Measurements from ENCODE around the gene HCFC1R1. TPM values are rescaled to one million over a fixed set of nuclear protein-coding genes. Genes with fewer than 3 reads are reported as not detected.
A peak's percentile ranks its signal among the peaks of the same experiment; 100 is the strongest.

Gene HCFC1R1
- total RNA-seq, 1 experiment from 2014 or later: 76.0 TPM

- peak; percentile 20; the same call in 1 of the 2 replicates for TF ChIP-seq USF1 (CRISPR knock-in tag; IDR thresholded peaks at IDR 0.05)
- TF ChIP-seq FOXP1 (CRISPR knock-in tag; IDR thresholded peaks at IDR 0.05; ENCODE audit: borderline replicate concordance): 0 out of 2 replicates have a peak, but pooled peaks have one; percentile 22
- peak; percentile 69 for TF ChIP-seq MAX (CRISPR knock-in tag; IDR thresholded peaks at IDR 0.05)
- TF ChIP-seq MYBL2 (CRISPR knock-in tag; IDR thresholded peaks at IDR 0.05): peak; percentile 34; the same call in 1 of the 2 replicates
- no peak for TF ChIP-seq ZNF396 (CRISPR knock-in tag; IDR thresholded peaks at IDR 0.05; ENCODE audit: borderline replicate concordance)
Measured at GRCh38 chr16:3003582-3004270, 20.0 kb downstream of the HCFC1R1 start (continued).

GRCh38 chr16:3001316-3001715, 22.4 kb downstream of the HCFC1R1 start:
- ChIA-PET CTCF (interaction anchor here (0.6 to 13.4 kb wide), 20 partner anchors 9 to 163 kb away, joined by 3 to 355 read pairs (median 6); partner anchors contain the start of genes CLDN6, CLDN9, HCFC1R1 and KREMEN2), POLR2A (interaction anchor here (1.0 to 13.9 kb wide), 3 partner anchors 20 to 31 kb away, joined by 3 to 502 read pairs (median 3); partner anchors contain the start of genes CLDN6, HCFC1R1, THOC6 and TNFRSF12A)
- Mint-ChIP-seq H3K27ac (peak overlapping the region; percentile 77; the same call in 1 of the 2 replicates), H3K4me1 (peaks cover 14% of the 10 kb centered on the region), H3K27me3 (ENCODE audit: low read depth) (no peaks in the 10 kb centered on the region), H3K9me3 (no peaks in the 10 kb centered on the region), H3K4me3 (no peak overlapping the region), H3K36me3 (no peaks in the 10 kb centered on the region)
- no peak for TF ChIP-seq ESRRA (CRISPR knock-in tag; IDR thresholded peaks at IDR 0.05; ENCODE audit: borderline replicate concordance)
- TF ChIP-seq, protein P1, sequence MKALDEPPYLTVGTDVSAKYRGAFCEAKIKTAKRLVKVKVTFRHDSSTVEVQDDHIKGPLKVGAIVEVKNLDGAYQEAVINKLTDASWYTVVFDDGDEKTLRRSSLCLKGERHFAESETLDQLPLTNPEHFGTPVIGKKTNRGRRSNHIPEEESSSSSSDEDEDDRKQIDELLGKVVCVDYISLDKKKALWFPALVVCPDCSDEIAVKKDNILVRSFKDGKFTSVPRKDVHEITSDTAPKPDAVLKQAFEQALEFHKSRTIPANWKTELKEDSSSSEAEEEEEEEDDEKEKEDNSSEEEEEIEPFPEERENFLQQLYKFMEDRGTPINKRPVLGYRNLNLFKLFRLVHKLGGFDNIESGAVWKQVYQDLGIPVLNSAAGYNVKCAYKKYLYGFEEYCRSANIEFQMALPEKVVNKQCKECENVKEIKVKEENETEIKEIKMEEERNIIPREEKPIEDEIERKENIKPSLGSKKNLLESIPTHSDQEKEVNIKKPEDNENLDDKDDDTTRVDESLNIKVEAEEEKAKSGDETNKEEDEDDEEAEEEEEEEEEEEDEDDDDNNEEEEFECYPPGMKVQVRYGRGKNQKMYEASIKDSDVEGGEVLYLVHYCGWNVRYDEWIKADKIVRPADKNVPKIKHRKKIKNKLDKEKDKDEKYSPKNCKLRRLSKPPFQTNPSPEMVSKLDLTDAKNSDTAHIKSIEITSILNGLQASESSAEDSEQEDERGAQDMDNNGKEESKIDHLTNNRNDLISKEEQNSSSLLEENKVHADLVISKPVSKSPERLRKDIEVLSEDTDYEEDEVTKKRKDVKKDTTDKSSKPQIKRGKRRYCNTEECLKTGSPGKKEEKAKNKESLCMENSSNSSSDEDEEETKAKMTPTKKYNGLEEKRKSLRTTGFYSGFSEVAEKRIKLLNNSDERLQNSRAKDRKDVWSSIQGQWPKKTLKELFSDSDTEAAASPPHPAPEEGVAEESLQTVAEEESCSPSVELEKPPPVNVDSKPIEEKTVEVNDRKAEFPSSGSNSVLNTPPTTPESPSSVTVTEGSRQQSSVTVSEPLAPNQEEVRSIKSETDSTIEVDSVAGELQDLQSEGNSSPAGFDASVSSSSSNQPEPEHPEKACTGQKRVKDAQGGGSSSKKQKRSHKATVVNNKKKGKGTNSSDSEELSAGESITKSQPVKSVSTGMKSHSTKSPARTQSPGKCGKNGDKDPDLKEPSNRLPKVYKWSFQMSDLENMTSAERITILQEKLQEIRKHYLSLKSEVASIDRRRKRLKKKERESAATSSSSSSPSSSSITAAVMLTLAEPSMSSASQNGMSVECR (CRISPR knock-in tag; IDR thresholded peaks at IDR 0.05; ENCODE audit: borderline replicate concordance): no peak
- no peak for TF ChIP-seq FOXP1 (CRISPR knock-in tag; IDR thresholded peaks at IDR 0.05; ENCODE audit: borderline replicate concordance)
- TF ChIP-seq PRDM15 (CRISPR knock-in tag; IDR thresholded peaks at IDR 0.05): no peak
- TF ChIP-seq ZNF232 (CRISPR knock-in tag; IDR thresholded peaks at IDR 0.05): no peak
- no peak for TF ChIP-seq ZMAT4 (CRISPR knock-in tag; IDR thresholded peaks at IDR 0.05)
- no peak for TF ChIP-seq NR3C1 (CRISPR knock-in tag; conservative IDR thresholded peaks at IDR 0.05; ENCODE audit: low read depth)
- TF ChIP-seq OVOL2 (CRISPR knock-in tag; IDR thresholded peaks at IDR 0.05; ENCODE audit: borderline replicate concordance): no peak
- TF ChIP-seq JAZF1 (CRISPR knock-in tag; IDR thresholded peaks at IDR 0.05): no peak
- no peak for TF ChIP-seq JUN (CRISPR knock-in tag; IDR thresholded peaks at IDR 0.05)
- no peak for TF ChIP-seq FOXJ3 (CRISPR knock-in tag; IDR thresholded peaks at IDR 0.05; ENCODE audit: borderline replicate concordance)
- DNase-seq (ENCODE audit: low spot score): peak; percentile 50
- peak; percentile 11 for ATAC-seq
